Activated CD4-positive, alpha-beta T cell treated with anti-CD3 and anti-CD28 coated beads for 36 hours (primary cell): ENCODE measurements around the gene CPNE6. TPM values are rescaled to one million over a fixed set of nuclear protein-coding genes. Genes with fewer than 3 reads are reported as not detected.

Source experiments
- ATAC-seq: fragments of 200-7000 bp; cut with Tn5 transposase; one replicate; pipeline ENCODE4 v1.10.0; 2021; ENCODE audit warnings: mild to moderate bottlenecking, moderate library complexity
- CTCF ChIA-PET: fragments of 350-600 bp; sonication (Branson Sonifier 250); formaldehyde crosslinking; loops from one replicate; lab custom pipeline; 2021; ENCODE audit warnings: antibody characterized with exemption; lab: Charles Lee
- POLR2A ChIA-PET: fragments of 350-600 bp; sonication (Branson Sonifier 250); formaldehyde crosslinking; loops from one replicate; lab custom pipeline; 2021; ENCODE audit warnings: antibody characterized with exemption, inconsistent platforms; lab: Charles Lee
- DNase-seq: peaks from one replicate; pipeline ENCODE4 v3.0.0-alpha.2; 2020
- H3K27ac Mint-ChIP-seq: one replicate; pipeline ENCODE4 v1.8.0; 2021; ENCODE audit warnings: mixed read lengths
- H3K27me3 Mint-ChIP-seq: one replicate; pipeline ENCODE4 v1.8.0; 2021; ENCODE audit warnings: mixed read lengths
- H3K36me3 Mint-ChIP-seq: one replicate; pipeline ENCODE4 v1.8.0; 2021; ENCODE audit warnings: low read depth, mixed read lengths
- H3K4me1 Mint-ChIP-seq: one replicate; pipeline ENCODE4 v1.8.0; 2021; ENCODE audit warnings: mixed read lengths
- H3K4me3 Mint-ChIP-seq: one replicate; pipeline ENCODE4 v1.8.0; 2021; ENCODE audit warnings: mild to moderate bottlenecking, moderate library complexity, mixed read lengths
- H3K9me3 Mint-ChIP-seq: one replicate; pipeline ENCODE4 v1.8.0; 2021; ENCODE audit warnings: low read depth, mixed read lengths
- intact Hi-C, 2 experiments: fragments of 100-400 bp; cut with DNase I in 1 of 2; cut with micrococcal nuclease in 1 of 2; formaldehyde crosslinking; loops; one replicate each; pipeline versions ENCODE4 v1.14.2 to v1.15.1; 2022 to 2024; cut with DNase I, micrococcal nuclease
- total RNA-seq, 2 experiments: library from RNA; stranded (reverse); gene quantifications; one replicate each; pipeline ENCODE4 v1.2.3, GENCODE V29; 2021

The CPNE6 gene
- total RNA-seq, 2 experiments from 2014 or later: not detected

DNA sequence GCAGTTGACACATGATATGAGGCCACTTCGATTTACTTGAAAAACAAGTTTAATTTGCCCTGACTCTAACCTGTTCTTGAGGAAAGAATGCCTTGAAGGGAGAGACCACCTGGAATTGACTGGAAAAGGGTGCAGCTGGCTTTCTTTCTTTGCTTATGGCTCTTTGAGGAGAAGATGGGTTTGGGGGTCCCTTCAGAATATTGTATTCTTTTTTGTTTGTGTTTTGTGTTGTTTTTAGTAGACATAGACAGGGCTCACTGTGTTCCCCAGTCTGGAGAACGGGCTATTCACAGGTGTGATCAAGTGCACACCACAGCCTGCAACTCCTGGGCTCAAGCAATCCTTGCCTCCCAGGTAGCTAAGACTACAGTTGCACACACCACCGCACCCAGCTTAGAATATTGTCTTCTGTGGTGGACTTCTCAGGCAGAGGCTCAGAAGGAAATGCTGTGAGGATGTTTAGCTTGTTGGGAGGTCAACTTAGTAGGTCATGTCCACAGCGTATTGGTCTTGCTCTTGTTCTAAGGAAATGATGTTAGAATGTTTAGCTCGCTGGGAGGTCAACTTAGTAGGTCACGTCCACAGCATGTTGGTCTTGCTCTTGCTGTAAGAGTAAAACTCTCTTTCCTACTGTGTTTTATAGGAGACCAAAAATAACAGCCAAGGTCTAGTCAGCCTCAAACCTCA, 44.9 kb downstream of the CPNE6 start:
- ATAC-seq: no peak
- Mint-ChIP-seq H3K27me3 (no peaks in the 10 kb centered on the region), H3K27ac (no peak overlapping the region)

DNA sequence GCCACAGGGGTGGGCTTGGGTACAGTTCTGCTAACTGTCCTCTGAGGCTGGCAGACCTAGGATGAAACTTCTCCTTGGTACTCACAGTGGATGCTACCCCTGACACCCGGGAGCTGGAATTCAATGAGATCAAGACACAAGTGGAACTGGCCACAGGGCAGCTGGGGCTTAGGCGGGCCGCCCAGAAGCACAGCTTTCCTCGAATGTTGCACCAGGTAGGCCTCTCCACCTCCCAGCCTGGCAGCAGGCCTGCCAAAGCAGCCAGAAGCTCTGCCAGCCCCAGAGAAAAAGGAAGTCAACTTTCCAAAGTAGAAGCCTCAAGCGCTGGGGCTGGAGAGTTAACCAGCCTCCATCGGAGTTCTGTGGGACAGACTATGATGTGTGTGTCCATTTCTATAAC, 45.8 kb downstream of the CPNE6 start:
- H3K9me3 Mint-ChIP-seq: no peaks in the 10 kb centered on the region
- DNase-seq (no peak), ATAC-seq (no peak)
- H3K36me3 Mint-ChIP-seq: peaks cover 47% of the 10 kb centered on the region
- no peak overlapping the region for H3K27ac Mint-ChIP-seq
- POLR2A ChIA-PET: interaction anchor here (1.1 kb wide), 1 partner anchor 19 kb away, joined by 4 read pairs; the partner anchor contains the start of gene PSME1
- no peak overlapping the region for H3K4me3 Mint-ChIP-seq
- peaks cover 24% of the 10 kb centered on the region for H3K4me1 Mint-ChIP-seq
- H3K27me3 Mint-ChIP-seq: no peaks in the 10 kb centered on the region
- intact Hi-C loops: loop anchor here in 1 of 2 experiments (10.0 kb wide), 1 partner anchor 1022 kb away; the partner anchor contains the start of genes ACIN1 and C14orf119
- CTCF ChIA-PET: interaction anchor here (0.8 to 2.0 kb wide), 7 partner anchors 9 to 30 kb away, joined by 3 to 6 read pairs (median 4); partner anchors contain the start of genes PSME1 and RNF31

More for the DNA sequence above, 44.9 kb downstream of the CPNE6 start:
- no peak for DNase-seq
- Mint-ChIP-seq H3K4me1 (peaks cover 25% of the 10 kb centered on the region), H3K4me3 (peak overlapping the region; percentile 85), H3K9me3 (no peaks in the 10 kb centered on the region), H3K36me3 (peaks cover 44% of the 10 kb centered on the region)
- ChIA-PET CTCF (interaction anchor here (0.6 to 3.3 kb wide), 9 partner anchors 8 to 180 kb away, joined by 3 to 31 read pairs (median 4); partner anchors contain the start of genes PCK2, PSME1 and RNF31), POLR2A (interaction anchor here (0.9 to 1.1 kb wide), 4 partner anchors 20 to 36 kb away, joined by 3 to 5 read pairs (median 4); partner anchors contain the start of genes EMC9, PSME1 and PSME2)
- intact Hi-C loops: loop anchor here in 1 of 2 experiments (10.0 kb wide), 1 partner anchor 1021 kb away; the partner anchor contains the start of genes ACIN1 and C14orf119

- ATAC-seq (no peak), DNase-seq (no peak)
- Mint-ChIP-seq H3K4me1 (peaks cover 23% of the 10 kb centered on the region), H3K27ac (no peak overlapping the region), H3K9me3 (no peaks in the 10 kb centered on the region), H3K36me3 (peaks cover 59% of the 10 kb centered on the region), H3K4me3 (no peak overlapping the region), H3K27me3 (no peaks in the 10 kb centered on the region)
- ChIA-PET CTCF (interaction anchor here (0.6 kb wide), 1 partner anchor 391 kb away, joined by 5 read pairs; no protein-coding TSS in a partner anchor), POLR2A (interaction anchor here (1.0 kb wide), 1 partner anchor 41 kb away, joined by 3 read pairs; no protein-coding TSS in a partner anchor)
- intact Hi-C loops: loop anchor here in 1 of 2 experiments (10.0 kb wide), 1 partner anchor 1025 kb away; the partner anchor contains the start of genes ACIN1 and C14orf119
These were observed 48.3 kb downstream of the CPNE6 start for GRCh38 chr14:24119691-24120090.

GRCh38 chr14:24121210-24121609, 49.8 kb downstream of the CPNE6 start:
- POLR2A ChIA-PET: no interaction called here
- Mint-ChIP-seq H3K36me3 (peaks cover 52% of the 10 kb centered on the region), H3K4me1 (peaks cover 12% of the 10 kb centered on the region), H3K9me3 (no peaks in the 10 kb centered on the region), H3K27me3 (no peaks in the 10 kb centered on the region), H3K27ac (no peak overlapping the region), H3K4me3 (no peak overlapping the region)
- DNase-seq (no peak), ATAC-seq (no peak)
- intact Hi-C loops: no loop called here
- CTCF ChIA-PET: interaction anchor here (1.7 kb wide), 1 partner anchor 13 kb away, joined by 5 read pairs; no protein-coding TSS in a partner anchor

- Mint-ChIP-seq H3K36me3 (peaks cover 45% of the 10 kb centered on the region), H3K9me3 (no peaks in the 10 kb centered on the region)
- POLR2A ChIA-PET: interaction anchor here (0.6 kb wide), 2 partner anchors 66 to 185 kb away, joined by 3 read pairs; partner anchors contain the start of gene IPO4
These were observed 51.1 kb downstream of the CPNE6 start for GRCh38 chr14:24122416-24122815.

GRCh38 chr14:24122898-24123297, 51.5 kb downstream of the CPNE6 start:
- Mint-ChIP-seq H3K27me3 (no peaks in the 10 kb centered on the region), H3K4me3 (no peak overlapping the region), H3K9me3 (no peaks in the 10 kb centered on the region), H3K27ac (no peak overlapping the region), H3K4me1 (peaks cover 2% of the 10 kb centered on the region), H3K36me3 (peaks cover 42% of the 10 kb centered on the region)
- ATAC-seq: no peak
- ChIA-PET CTCF (no interaction called here), POLR2A (no interaction called here)
- intact Hi-C loops: no loop called here
- DNase-seq: no peak

More at GRCh38 chr14:24122416-24122815, 51.1 kb downstream of the CPNE6 start:
- intact Hi-C loops: no loop called here
- CTCF ChIA-PET: interaction anchor here (1.7 kb wide), 1 partner anchor 14 kb away, joined by 5 read pairs; no protein-coding TSS in a partner anchor
- H3K4me1 Mint-ChIP-seq: peaks cover 5% of the 10 kb centered on the region
- no peak overlapping the region for H3K4me3 Mint-ChIP-seq
- no peaks in the 10 kb centered on the region for H3K27me3 Mint-ChIP-seq
- H3K27ac Mint-ChIP-seq: no peak overlapping the region
- DNase-seq (no peak), ATAC-seq (no peak)

- H3K9me3 Mint-ChIP-seq: no peaks in the 10 kb centered on the region
- H3K36me3 Mint-ChIP-seq: peaks cover 34% of the 10 kb centered on the region
- H3K27me3 Mint-ChIP-seq: no peaks in the 10 kb centered on the region
- ChIA-PET CTCF (interaction anchor here (0.5 to 2.0 kb wide), 6 partner anchors 9 to 210 kb away, joined by 3 to 4 read pairs (median 3); partner anchors contain the start of genes CIDEB, DCAF11 and NRL), POLR2A (no interaction called here)
- DNase-seq (no peak), ATAC-seq (no peak)
- H3K27ac Mint-ChIP-seq: no peak overlapping the region
- intact Hi-C loops: no loop called here
- peaks cover 2% of the 10 kb centered on the region for H3K4me1 Mint-ChIP-seq
- no peak overlapping the region for H3K4me3 Mint-ChIP-seq
These were observed 52.4 kb downstream of the CPNE6 start for GRCh38 chr14:24123424-24124417.

DNA sequence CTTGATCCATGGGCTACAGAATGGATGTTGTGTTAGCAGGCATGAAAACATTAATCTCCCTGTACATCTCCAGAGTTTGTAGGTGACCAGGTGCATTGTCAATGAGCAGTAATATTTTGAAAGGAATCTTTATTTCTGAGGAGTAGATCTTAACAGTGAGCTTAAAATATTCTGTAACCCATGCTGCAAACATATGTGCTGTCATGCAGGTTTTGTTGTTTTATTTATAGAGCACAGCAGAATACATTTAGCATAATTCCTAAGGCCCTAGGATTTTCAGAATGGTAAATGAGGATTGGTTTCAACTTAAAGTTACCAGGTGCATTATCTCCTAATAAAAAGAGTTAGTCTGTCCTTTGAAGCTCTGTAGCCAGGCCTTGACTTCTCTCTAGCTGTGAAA, 55.6 kb downstream of the CPNE6 start:
- intact Hi-C loops: no loop called here
- ChIA-PET POLR2A (no interaction called here), CTCF (interaction anchor here (1.0 to 1.2 kb wide), 2 partner anchors 9 to 69 kb away, joined by 4 read pairs; no protein-coding TSS in a partner anchor)
- Mint-ChIP-seq H3K27me3 (no peaks in the 10 kb centered on the region), H3K9me3 (no peaks in the 10 kb centered on the region), H3K27ac (no peak overlapping the region), H3K4me3 (no peak overlapping the region), H3K36me3 (peaks cover 14% of the 10 kb centered on the region), H3K4me1 (peaks cover 5% of the 10 kb centered on the region)
- DNase-seq (no peak), ATAC-seq (no peak)

DNA sequence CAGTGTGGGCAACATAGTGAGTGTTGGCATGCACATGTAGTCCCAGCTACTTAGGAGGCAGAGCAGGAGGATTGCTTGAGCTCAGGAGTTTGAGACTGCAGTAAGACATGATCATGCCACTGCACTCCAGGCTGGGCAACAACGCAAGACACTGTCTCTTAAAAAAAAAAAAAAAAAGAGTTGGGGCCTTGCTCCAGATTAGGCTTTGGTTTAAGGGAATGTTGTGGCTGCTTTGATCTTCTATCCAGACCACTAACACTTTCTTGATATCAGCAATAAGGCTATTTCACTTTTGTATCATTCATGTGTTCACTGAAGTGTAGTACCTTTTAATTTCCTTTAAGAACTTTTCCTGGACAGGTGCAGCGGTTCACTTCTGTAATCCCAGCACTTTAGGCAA, 56.3 kb downstream of the CPNE6 start:
- no peak overlapping the region for H3K4me3 Mint-ChIP-seq
- no peak overlapping the region for H3K27ac Mint-ChIP-seq
- ATAC-seq (no peak), DNase-seq (no peak)
- H3K36me3 Mint-ChIP-seq: peaks cover 11% of the 10 kb centered on the region
- peaks cover 10% of the 10 kb centered on the region for H3K4me1 Mint-ChIP-seq
- no peaks in the 10 kb centered on the region for H3K9me3 Mint-ChIP-seq
- CTCF ChIA-PET: interaction anchor here (0.7 to 1.2 kb wide), 3 partner anchors 10 to 69 kb away, joined by 3 to 4 read pairs (median 4); no protein-coding TSS in a partner anchor
- no peaks in the 10 kb centered on the region for H3K27me3 Mint-ChIP-seq
- POLR2A ChIA-PET: no interaction called here
- intact Hi-C loops: no loop called here
